22Rv1 (cell line): Measurements from ENCODE around the gene FAM187B.

Source experiments
- CTCF ChIP-seq: fragments of 450-650 bp; IDR thresholded peaks from 2 replicates; pipeline ENCODE4 v1.5.1; 2017; ENCODE audit warnings: mild to moderate bottlenecking
- ZFX ChIP-seq: fragments of 450-650 bp; IDR thresholded peaks from 2 replicates; pipeline ENCODE4 v1.6.1; 2017; ENCODE audit warnings: antibody characterized with exemption, borderline replicate concordance

- TF ChIP-seq CTCF (no peak), ZFX (no peak)
Observed at GRCh38 chr19:35179830-35180229, 48.7 kb downstream of the FAM187B start.
